Measurements from ENCODE around the gene TOMM20L. TPM values are rescaled to one million over a fixed set of nuclear protein-coding genes. Genes with fewer than 3 reads are reported as not detected.

The TOMM20L gene
- total and polyA plus RNA-seq, 2 of the 13 experiments (the other 11 are each of a cell fraction or from before 2014, with no cell fraction given) = 0.46 TPM; not detected in 1

- TF ChIP-seq NONO (IDR thresholded peaks at IDR 0.05) (no peak), NONO (CRISPR knock-in tag; conservative IDR thresholded peaks at IDR 0.05) (no peak), REL (CRISPR knock-in tag; conservative IDR thresholded peaks at IDR 0.05) (no peak), ZNF746 (CRISPR knock-in tag; IDR thresholded peaks at IDR 0.05) (no peak), HMG20A (CRISPR knock-in tag; IDR thresholded peaks at IDR 0.05; ENCODE audit: borderline replicate concordance) (no peak), SYNCRIP (IDR thresholded peaks at IDR 0.05; ENCODE audit: insufficient read depth, low read depth, low read length) (no peak), HNF1A (IDR thresholded peaks at IDR 0.05; ENCODE audit: low read depth) (no peak), HNF1A (CRISPR knock-in tag; IDR thresholded peaks at IDR 0.05; ENCODE audit: borderline replicate concordance) (no peak), SCMH1 (CRISPR knock-in tag; IDR thresholded peaks at IDR 0.05; ENCODE audit: borderline replicate concordance) (no peak), TGIF2 (CRISPR knock-in tag; IDR thresholded peaks at IDR 0.05) (peak; percentile 98), ZNF501 (CRISPR knock-in tag; IDR thresholded peaks at IDR 0.05) (peak; percentile 63; the same call in 1 of the 2 replicates), ZNF205 (CRISPR knock-in tag; IDR thresholded peaks at IDR 0.05) (no peak), ZMAT5 (CRISPR knock-in tag; IDR thresholded peaks at IDR 0.05; ENCODE audit: borderline replicate concordance, low read depth) (no peak; the same call in 1 of the 2 replicates), ZNF574 (CRISPR knock-in tag; IDR thresholded peaks at IDR 0.05) (peak; percentile 15; the same call in 1 of the 2 replicates), POLR2G (IDR thresholded peaks at IDR 0.05; ENCODE audit: low read depth, low read length) (no peak; the same call in 1 of the 2 replicates), CSRNP1 (CRISPR knock-in tag; IDR thresholded peaks at IDR 0.05) (no peak), EED (CRISPR knock-in tag; IDR thresholded peaks at IDR 0.05) (no peak), ZNF577 (CRISPR knock-in tag; IDR thresholded peaks at IDR 0.05; ENCODE audit: borderline replicate concordance, low read depth) (no peak), FIP1L1 (IDR thresholded peaks at IDR 0.05; ENCODE audit: borderline replicate concordance, insufficient read depth, low read depth, low read length) (no peak), CREB1 (IDR thresholded peaks at IDR 0.05) (no peak), CREB1 (CRISPR knock-in tag; IDR thresholded peaks at IDR 0.05) (no peak), ZNF350 (CRISPR knock-in tag; IDR thresholded peaks at IDR 0.05; ENCODE audit: borderline replicate concordance, low read depth) (peak; percentile 15; the same call in 1 of the 2 replicates)
These were observed 31.0 kb downstream of the TOMM20L start (continued) for GRCh38 chr14:58426670-58427280.

All from HepG2 (cell line).